T-helper 9 cell (primary cell): ENCODE results near the gene MCRIP2.

Source experiments
- DNase-seq: peaks from one replicate; pipeline ENCODE4 v3.0.0-alpha.2; 2020

Gene MCRIP2

DNA sequence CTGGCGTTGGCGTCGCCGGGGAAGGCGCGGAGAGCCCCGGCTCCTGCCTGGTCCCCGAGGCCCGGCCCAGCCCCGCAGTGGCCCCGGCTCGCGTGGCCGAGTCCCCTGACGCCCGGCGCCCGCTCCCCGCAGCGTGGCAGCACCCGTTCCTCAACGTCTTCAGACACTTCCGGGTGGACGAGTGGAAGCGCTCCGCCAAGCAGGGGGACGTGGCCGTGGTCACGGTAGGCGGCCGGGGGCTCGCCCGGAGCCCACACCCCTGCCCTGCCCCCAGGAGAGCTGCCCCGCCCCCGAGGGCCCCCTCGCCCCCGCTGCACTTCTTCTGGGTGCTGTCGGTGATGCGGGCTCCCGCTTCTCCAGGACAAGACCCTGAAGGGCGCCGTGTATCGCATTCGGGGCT, 8.0 kb downstream of the MCRIP2 start:
- DNase-seq: no peak

DNA sequence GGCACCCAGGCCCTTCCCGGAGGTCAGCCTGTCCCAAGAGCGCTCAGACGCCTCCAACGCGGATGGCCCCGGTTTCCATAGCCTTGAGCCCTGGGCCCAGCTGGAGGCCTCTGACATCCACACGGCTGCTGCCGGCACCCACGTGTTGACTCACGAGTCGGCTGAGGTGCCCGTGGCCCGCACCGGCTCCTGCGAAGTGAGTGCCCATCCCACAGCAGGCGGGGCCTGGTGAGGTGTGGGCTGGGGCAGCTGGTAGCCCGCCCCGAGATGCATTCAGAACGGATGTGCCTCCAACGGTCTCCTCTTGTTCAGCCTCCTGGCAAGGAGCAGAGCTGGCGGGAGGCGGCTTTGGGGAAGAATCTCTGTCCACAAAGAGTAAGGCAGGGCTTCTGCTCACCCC, 10.2 kb downstream of the MCRIP2 start:
- DNase-seq: no peak

DNA sequence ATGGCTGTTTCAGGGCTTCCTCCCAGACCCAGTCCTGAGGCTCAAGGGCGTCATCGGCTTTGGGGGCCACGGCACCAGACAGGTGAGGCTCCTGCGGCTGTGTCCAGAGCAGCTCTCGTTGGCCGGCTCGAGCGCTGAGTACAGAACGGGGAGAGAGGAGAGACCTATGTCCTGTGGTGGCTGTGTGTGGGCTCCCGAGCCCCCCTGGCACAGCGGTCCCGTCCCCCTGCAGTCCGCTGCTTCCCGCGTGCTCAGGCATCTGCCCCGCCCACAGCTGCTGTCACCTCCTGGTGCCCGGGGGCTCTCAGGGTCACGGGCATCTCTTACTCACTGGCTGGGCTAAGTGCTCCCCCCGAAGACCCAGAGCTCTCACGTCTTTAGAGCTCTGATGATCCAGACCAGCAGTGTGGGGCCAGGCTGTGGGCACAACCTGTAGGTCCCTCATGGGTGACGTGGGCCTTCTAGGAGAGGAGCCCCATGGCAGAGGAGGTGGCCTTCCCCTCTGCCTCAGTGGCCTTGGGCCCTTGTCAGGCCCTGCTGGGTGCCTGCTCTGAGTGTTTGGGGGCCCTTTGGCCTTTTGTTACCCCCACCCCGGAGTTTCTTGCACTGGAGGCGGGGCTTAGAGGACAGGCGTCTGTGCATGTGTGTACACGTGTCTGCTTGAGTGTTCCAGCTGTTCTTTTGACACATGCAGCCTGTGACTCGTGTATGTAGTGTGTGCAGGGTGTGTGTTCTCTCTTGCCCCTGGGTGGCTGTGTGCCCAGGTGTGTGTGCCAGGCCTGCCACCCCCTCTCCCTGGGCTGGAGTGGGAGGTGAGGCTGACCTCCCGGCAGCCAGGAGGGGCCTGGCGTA, 11.1 kb downstream of the MCRIP2 start:
- DNase-seq: no peak

DNA sequence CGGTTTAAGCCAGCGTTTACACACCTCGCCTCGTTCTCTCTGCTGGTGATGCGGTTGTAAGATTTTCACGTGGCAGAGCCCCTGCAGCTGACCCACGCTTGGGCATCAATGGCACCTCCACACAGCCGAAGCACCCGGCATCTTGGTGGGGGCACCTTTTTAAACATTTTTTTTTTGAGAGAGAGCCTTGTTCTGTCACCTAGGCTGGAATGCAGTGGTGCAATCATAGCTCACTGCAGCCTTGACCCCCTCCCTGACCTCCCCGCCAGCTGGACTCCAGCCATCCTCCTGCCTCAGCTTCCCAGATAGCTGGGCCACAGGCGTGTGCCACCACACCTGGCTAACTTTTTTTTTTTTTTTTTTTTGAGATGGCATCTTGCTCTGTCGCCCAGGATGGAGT, 12.4 kb downstream of the MCRIP2 start:
- DNase-seq: no peak

GRCh38 chr16:657487-657886, 15.9 kb downstream of the MCRIP2 start:
- no peak for DNase-seq

DNA sequence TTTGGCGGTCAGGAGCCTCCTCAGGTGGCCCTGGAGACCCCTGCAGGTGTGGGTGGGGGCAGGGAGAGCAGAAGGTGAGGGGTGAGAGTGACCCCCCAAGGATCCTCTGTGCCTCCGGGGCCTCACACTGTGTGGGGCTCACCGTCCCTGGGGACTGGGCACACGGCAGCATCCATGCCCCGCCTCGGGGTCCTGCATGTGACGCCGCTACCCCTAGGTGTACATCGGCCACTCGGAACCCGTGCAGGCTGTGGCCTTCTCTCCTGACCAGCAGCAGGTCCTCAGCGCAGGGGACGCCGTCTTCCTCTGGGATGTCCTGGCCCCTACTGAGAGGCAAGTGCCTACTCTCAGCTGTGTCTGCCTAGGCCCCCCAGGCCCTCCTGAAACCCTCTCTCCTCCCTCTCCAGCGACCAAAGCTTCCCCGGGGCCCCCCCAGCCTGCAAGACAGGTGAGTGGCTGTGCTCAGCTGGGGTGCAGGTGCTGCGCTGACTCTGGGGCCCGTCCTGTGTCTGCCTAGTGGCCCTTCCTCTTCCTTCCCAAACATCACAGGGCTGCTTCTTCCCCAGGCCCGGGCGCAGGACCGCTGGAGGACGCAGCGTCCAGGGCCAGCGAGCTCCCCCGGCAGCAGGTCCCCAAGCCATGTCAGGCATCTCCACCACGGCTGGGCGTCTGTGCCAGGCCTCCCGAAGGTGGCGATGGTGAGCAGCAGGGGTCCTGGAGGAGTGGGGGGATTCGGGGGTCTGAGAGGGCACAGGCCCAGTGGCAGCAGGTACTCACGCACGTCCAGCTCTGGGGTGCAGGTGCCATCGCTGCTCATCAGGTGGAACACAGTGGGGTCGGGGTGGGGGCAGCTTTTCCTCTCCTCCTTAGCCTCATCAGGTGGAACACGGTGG, 17.3 kb downstream of the MCRIP2 start:
- DNase-seq: no peak

GRCh38 chr16:659618-660017, 18.0 kb downstream of the MCRIP2 start:
- DNase-seq: no peak

DNA sequence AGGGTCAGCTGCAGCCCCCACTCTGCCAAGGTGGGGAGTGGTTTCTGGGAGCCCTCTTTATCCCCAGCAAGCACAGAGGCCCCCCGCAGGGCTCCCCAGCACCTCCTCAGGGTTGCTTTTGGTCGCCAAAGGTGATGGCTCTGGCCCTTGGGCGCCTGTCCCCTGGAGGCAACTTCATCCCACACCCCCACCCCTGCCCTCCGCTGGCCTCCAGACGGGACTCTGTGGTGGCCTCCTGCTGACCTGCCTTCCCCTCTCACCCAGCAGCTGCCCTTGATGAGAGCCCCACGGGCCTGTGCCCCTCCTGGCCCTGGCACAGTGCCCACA, 18.5 kb downstream of the MCRIP2 start:
- no peak for DNase-seq

DNA sequence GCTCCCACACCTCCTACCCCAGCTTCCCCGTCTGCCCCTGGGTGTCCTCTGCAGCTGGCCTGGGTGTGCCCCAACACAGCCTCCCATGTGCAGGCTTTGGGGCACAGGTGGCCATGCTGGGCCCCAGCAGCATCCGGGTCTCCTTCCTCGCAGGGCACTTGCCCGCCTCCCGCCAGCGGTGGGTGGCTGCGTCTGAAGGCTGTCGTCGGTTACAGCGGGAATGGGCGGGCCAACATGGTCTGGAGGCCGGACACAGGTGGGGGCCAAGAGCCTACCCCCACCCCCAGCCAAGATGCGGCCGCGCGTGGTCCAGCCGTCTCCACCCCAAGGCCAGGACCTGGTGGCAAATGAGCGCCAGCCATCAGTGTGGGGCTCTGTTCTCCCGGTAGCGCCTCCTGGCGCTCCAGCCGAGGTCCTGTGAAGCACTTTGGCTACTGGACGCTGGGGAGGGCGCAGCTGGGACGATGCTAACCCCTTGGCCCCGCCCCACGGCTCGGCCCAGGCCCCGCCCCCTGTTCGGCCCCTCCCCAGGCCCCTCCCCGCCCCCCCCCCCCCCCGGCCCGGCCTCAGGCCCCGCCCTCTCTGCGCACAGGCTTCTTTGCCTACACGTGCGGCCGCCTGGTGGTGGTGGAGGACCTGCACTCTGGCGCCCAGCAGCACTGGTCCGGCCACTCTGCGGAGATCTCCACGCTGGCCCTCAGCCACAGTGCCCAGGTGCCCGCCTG, 19.0 kb downstream of the MCRIP2 start:
- DNase-seq: peak; percentile 61

DNA sequence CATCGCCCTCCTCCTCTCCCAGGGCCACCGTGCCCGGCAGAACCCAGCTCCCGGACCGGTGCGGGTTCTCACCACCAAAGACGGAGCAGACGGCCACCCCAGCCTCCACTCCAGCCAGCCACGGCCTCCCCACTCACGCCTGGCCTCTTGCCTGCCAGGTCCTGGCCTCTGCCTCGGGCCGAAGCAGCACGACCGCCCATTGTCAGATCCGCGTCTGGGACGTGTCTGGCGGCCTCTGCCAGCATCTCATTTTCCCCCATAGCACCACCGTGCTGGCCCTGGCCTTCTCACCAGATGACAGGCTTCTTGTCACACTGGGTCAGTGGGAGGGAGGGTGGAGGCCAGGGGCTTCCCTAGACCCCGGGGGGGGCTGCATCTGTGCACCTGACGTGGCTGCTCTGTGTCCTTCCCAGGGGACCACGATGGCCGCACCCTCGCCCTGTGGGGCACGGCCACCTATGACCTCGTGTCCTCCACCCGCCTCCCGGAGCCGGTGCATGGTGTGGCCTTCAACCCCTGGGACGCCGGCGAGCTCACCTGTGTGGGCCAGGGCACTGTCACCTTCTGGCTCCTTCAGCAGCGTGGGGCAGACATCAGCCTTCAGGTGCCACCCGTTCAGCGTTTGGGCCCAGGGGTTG, 19.7 kb downstream of the MCRIP2 start:
- DNase-seq: no peak

GRCh38 chr16:662095-662494, 20.5 kb downstream of the MCRIP2 start:
- no peak for DNase-seq

DNA sequence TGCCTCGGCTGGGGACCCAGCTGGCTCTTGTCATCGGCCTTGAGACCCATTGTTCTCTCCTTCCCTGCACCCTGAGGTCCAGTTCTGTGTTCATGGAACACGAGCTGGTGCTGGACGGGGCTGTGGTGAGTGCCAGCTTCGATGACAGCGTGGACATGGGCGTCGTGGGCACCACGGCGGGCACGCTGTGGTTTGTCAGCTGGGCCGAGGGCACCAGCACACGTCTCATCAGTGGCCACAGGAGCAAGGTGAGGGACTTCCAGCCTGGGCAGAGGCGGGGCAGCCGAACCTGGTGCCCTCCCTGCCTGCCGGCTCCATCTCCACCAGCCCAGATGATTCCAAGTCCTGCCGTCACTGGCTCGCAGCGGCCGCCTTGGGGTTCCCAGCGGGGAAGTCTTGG, 21.0 kb downstream of the MCRIP2 start:
- DNase-seq: no peak

DNA sequence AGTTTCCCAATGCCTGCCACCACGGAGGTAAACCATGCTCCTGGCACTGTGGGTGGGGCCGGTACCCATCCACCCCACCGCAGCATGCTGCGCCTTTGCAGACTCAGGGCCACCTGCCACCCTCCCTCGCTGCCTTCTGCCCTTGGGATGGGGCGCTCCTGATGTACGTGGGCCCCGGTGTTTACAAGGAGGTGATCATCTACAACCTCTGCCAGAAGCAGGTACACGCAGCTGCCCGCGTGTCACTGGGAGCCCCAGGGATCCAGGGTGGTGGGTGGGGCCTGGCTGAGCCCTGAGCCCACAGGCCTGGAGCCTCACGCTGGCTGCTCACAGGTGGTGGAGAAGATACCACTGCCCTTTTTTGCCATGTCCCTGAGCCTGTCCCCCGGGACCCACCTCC, 24.9 kb downstream of the MCRIP2 start:
- DNase-seq: no peak

GRCh38 chr16:667113-667779, 25.6 kb downstream of the MCRIP2 start:
- no peak for DNase-seq

DNA sequence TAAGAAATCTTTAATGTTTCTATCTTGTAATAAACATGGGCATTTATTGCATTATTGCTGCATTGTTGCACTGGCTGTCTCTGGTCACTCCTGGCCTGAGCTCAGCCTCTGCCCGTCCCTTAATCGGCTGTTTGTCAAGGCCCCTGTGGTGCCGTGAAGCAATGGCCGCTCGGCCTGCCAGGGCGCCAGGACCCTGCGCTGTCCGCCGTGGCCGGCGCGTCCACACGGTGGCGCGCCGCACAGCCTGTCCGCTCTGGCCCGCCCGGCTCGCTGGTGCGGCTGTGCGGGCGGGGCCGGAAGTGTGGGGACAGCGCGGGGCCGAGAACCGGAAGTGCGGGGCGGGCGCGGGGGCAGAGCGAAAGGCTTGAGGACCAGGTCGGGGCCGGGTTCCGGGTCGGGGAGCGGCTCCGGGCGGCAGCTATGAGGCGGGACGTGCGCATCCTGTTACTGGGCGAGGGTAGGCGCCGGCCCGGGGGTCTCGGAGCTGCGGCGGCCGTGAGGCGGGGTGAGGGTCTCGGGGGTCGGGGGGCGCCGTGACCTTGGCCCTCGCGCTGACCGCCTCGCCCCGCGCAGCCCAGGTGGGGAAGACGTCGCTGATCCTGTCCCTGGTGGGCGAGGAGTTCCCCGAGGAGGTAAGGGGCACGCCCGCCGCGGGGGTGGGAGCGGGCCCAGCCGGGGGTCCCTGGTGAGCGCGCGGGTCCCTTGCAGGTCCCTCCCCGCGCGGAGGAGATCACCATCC, 26.3 kb downstream of the MCRIP2 start, which contains the start of gene RHOT2:
RHOT2 (plus strand) TSS at position 353 of the 739 bp plus-strand sequence; CDS start at position 421, 68 bp downstream.
- peak; percentile 85 for DNase-seq

DNA sequence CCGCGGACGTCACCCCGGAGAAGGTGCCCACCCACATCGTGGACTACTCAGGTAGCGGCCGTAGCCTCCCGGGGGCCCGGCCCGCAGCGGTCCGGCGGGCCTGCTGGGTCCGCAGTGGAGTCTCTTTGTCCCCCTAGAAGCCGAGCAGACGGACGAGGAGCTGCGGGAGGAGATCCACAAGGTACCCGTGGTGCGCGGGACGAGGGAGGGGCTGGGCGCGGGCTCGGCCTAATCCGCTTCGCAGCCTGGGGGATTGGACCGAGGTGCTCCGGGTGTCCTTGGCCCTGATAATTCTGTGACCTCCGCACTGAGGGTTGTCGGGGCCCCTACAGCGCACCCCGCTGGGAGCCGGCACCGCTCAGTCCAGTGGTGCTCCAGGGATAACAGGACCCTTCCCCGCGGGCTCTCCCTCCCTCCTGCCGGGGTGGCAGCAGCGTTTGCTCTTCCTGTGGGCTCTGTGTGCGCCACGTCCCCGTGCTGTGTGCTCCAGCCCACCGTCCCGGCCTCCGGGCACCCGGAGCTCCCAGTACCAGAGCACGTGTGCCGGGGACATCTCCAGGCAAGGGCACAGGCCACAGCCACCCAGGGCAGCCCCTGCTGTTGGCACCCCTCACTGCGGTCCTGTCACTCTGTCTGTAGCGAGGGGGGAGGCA, 27.0 kb downstream of the MCRIP2 start:
- DNase-seq: no peak

DNA sequence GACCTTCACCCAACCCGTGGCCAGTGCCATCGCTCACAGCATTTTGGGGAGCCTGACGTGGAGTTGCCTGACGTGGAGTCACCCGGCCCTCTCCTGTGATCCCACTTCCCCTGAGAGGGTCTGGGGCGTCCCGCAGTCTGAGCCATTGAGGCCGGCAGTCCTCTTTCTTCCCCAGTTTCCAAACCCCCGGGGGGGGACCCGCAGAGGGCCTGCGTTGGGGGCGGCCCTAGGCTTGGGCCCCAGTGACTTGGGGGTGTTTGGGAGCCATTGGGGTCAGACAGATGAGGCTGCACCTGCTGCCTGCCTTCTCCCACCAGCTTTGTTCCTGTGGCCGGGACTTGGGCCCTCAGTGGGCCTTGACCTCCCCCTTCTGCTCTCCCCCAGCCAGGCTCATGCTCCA, 28.0 kb downstream of the MCRIP2 start:
- no peak for DNase-seq

DNA sequence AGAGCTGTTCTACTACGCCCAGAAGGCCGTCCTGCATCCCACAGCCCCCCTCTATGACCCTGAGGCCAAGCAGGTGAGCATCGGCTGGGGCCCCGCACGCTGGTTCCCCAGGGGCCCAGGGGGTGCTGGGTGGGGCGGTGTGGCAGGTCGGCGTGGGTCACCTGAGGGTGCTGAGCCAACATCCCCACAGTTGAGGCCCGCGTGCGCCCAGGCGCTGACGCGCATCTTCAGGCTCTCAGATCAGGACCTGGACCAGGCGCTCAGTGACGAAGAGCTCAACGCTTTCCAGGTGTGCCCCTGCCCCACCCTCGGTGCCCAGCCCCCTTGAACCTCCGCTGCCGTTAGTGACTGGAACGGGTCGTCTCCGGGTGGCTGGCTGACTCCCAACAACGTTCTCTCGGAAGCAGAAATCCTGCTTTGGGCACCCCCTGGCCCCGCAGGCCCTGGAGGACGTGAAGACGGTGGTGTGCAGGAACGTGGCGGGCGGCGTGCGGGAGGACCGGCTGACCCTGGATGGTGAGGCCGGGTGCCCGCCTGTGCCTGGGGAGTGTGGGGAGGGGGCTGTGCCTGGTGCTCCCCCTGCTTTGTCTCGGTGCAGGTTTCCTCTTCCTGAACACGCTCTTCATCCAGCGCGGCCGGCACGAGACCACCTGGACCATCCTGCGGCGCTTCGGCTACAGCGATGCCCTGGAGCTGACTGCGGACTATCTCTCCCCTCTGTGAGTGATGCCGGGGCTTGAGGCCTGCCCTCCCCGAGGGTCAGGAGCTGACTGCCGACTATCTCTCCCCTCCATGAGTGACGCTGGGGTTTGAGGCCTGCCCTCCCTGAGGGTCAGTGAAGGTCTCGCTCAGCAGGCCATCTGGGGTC, 29.1 kb downstream of the MCRIP2 start:
- no peak for DNase-seq

DNA sequence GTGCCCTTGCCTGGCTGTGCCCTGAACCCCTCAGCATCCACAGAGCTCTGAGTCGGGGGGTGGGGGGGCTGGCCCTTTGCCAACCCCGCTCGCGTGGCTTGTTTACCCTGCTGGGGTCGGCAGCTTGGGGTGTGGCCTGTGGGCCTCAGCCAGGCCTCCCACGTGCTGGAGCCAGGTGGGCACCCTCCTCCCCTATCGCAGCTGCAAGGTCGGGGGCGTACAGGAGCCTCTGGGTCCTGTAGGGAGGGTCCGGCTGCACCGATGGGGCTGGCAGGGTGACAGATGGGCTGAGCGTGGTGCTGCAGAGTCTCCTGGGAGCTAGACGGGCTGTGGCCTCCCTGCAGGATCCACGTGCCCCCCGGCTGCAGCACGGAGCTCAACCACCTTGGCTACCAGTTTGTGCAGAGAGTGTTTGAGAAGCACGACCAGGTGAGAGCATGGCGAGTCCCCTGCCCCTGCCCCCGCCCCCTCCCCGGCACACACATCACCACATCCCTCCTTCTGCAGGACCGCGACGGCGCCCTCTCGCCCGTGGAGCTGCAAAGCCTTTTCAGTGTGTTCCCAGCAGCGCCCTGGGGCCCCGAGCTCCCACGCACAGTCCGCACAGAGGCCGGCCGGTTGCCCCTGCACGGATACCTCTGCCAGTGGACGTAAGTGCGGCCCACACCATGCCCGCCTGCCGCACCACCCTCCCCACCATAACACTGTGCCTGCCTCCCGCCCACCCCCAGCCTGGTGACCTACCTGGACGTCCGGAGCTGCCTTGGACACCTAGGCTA, 29.9 kb downstream of the MCRIP2 start:
- DNase-seq: no peak
